Measurements from ENCODE around the gene COL5A1.
"Not testable (repeated sequence)": the region's sequence is repeated elsewhere in the genome, so short reads cannot be mapped to it uniquely, and the experiment has no call there.

COL5A1 gene

GRCh38 chr9:134638502-134639090 lies 3.0 kb upstream of the COL5A1 start:
- no peak for DNase-seq (ENCODE audit: low read depth in 3 of 3)

- no peak for DNase-seq (ENCODE audit: low read depth in 3 of 3)
These were observed 1.6 kb upstream of the COL5A1 start for GRCh38 chr9:134639994-134640393.

GRCh38 chr9:134640506-134641172 lies 964 bp upstream of the COL5A1 start:
- no peak for DNase-seq (ENCODE audit: low read depth in 3 of 3)

GRCh38 chr9:134641990-134642384 lies 384 bp downstream of the COL5A1 start:
- no peak for DNase-seq (ENCODE audit: low read depth in 3 of 3)

- no peak for DNase-seq (ENCODE audit: low read depth in 3 of 3)
These were observed 980 bp downstream of the COL5A1 start for GRCh38 chr9:134642385-134643181.

- no peak for DNase-seq (ENCODE audit: low read depth in 3 of 3)
These were observed 1.6 kb downstream of the COL5A1 start for GRCh38 chr9:134643222-134643671.

- not testable (repeated sequence) for DNase-seq (ENCODE audit: low read depth in 3 of 3)
These were observed 2.8 kb downstream of the COL5A1 start for GRCh38 chr9:134644401-134644724.

GRCh38 chr9:134644725-134645606 lies 3.4 kb downstream of the COL5A1 start:
- no peak for DNase-seq (ENCODE audit: low read depth in 3 of 3)

- no peak for DNase-seq (ENCODE audit: low read depth in 3 of 3)
These were observed 4.2 kb downstream of the COL5A1 start for GRCh38 chr9:134645607-134646365.

GRCh38 chr9:134647359-134648080 lies 5.9 kb downstream of the COL5A1 start:
- DNase-seq (ENCODE audit: low read depth in 3 of 3) = no peak

- DNase-seq (ENCODE audit: low read depth in 3 of 3) = no peak
These were observed 7.3 kb downstream of the COL5A1 start for GRCh38 chr9:134648701-134649530.

GRCh38 chr9:134650431-134651190 lies 9.0 kb downstream of the COL5A1 start:
- DNase-seq (ENCODE audit: low read depth in 3 of 3) = no peak

GRCh38 chr9:134651226-134651905 lies 9.8 kb downstream of the COL5A1 start:
- no peak for DNase-seq (ENCODE audit: low read depth in 3 of 3)

GRCh38 chr9:134652291-134653225 lies 11.0 kb downstream of the COL5A1 start:
- no peak for DNase-seq (ENCODE audit: low read depth in 3 of 3)

GRCh38 chr9:134653259-134654009 lies 11.8 kb downstream of the COL5A1 start:
- DNase-seq (ENCODE audit: low read depth in 3 of 3) = no peak

- no peak for DNase-seq (ENCODE audit: low read depth in 3 of 3)
These were observed 13.5 kb downstream of the COL5A1 start for GRCh38 chr9:134655101-134655500.

Data from stimulated activated CD4-positive, alpha-beta T cell treated with anti-CD3 and anti-CD28 coated beads, TNF-alpha, amount 100 ng/mL, for 4 hours (primary cell).